ENCODE results near the gene IL3. TPM values are rescaled to one million over a fixed set of nuclear protein-coding genes. Genes with fewer than 3 reads are reported as not detected.

IL3 gene
- total RNA-seq, 2 donors from 2014 or later: 9.7 TPM; not detected in 1

DNA sequence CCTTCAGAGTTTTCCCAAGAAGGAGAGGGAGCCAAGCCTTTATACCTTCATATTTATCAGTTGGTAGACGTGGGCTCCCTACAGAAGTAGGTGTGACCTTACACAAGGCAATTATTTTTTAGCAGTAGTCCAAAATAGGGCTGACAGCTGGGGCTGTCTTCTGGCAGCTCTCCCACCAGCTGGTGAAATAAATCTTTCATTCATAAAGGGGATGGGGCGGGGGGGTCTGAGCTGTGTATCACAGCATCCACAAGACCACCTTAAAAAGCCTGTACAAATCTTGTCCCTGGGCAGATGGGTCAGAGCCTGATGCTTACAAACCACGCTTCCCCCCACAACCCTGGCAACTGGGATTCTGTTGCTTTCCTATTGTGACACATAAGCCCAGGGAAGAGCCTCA is 32.8 kb downstream of the IL3 start:
- ATAC-seq (no peak), DNase-seq (ENCODE audit: low spot score in 2 of 2) (no peak)
- H3K27ac Mint-ChIP-seq: no peak overlapping the region
- peaks cover 4 to 26% of the 10 kb centered on the region in 2 donors for H3K36me3 Mint-ChIP-seq
- peaks cover 3 to 28% of the 10 kb centered on the region in 2 donors for H3K9me3 Mint-ChIP-seq

DNA sequence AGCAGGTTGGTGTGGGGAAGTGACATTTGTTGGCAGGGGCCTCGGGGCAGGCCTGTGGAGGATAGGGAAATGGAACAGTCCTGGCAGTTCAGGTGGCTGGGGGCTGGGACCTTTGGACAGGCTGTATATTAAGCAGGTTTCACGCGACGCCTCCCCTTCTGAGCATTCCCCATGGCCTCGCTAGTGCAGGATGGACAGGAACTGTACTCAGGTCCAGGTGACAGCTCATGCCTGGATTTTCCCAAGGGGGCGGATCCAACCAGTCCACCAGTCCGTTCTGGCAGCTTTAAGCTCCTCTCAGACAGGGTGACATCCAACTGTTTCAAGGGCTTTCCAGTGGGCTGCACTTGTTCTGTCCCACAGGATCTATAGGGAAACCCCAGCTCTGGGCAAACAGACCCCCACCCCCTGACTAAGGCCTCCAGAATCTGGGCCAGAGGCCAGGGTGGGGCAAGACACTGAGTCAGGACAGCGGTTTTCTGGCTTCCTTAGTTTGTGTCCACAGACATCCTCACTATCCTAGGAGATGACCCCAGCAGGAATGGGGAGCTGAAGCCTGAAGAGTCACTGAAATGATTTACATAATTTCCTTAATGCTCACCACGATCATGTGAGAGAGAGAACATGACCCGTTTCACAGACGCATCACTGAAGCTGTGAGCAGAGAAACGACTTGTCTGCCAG is 34.1 kb downstream of the IL3 start:
- Mint-ChIP-seq H3K27ac (no peak overlapping the region), H3K9me3 (peaks cover 3 to 19% of the 10 kb centered on the region in 2 donors), H3K36me3 (peaks cover 4 to 15% of the 10 kb centered on the region in 2 donors)
- DNase-seq (ENCODE audit: low spot score in 2 of 2): peak in 1 of 2 donors; percentile 55
- peak in 1 of 2 donors; percentile 2 for ATAC-seq

DNA sequence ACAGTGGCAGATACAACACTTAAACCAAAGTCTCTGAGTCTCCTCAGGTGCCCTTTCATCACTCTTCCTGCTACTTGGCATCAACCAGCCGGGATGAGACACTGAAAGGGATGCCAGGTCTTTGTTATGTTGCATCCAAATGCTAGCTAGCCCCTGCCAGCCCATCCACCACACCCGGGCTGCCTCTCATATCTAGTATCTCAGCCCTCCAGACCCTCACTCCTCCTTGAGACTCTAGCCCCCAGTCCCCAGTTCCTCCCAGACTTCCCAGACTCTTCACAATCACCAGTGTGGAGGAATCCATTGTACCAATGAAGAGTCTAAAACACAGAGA is 34.6 kb downstream of the IL3 start:
- H3K27ac Mint-ChIP-seq: no peak overlapping the region
- no peak for DNase-seq (ENCODE audit: low spot score in 2 of 2)
- ATAC-seq: no peak
- H3K9me3 Mint-ChIP-seq: peaks cover under 1 to 14% of the 10 kb centered on the region in 2 donors
- H3K36me3 Mint-ChIP-seq: peaks cover 4 to 12% of the 10 kb centered on the region in 2 donors

DNA sequence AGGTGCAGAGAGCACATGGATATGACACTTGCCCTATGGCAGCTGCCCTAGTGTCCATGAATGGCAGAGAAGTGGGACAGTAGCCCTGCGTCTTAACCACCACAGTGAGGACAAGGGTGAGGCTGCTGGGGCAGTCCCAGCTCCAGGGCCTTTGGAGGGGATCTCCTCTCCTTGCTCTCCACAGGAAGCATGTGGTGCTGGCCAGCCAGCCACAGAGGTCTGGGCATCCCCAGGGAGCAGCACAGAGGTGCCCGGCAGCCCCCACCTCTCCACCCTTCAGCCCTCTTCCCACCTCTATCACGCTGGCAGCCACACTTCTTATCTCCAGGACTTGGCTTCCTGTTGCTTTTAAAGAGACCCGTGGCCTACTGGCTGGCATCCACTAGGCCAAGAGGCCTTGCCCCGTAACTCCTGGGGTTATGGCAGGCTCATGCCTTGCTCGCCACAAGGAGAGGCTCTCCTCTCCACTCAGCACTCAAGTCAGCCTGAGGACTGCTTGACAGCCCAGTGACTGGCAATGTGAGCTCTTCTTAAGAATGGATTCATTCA is 35.0 kb downstream of the IL3 start:
- ATAC-seq (peak in 1 of 2 donors; percentile 36), DNase-seq (ENCODE audit: low spot score in 2 of 2) (peak in 1 of 2 donors; percentile 79)
- Mint-ChIP-seq H3K36me3 (peaks cover 4 to 10% of the 10 kb centered on the region in 2 donors), H3K9me3 (peaks cover 0 to 13% of the 10 kb centered on the region in 2 donors), H3K27ac (no peak overlapping the region)

DNA sequence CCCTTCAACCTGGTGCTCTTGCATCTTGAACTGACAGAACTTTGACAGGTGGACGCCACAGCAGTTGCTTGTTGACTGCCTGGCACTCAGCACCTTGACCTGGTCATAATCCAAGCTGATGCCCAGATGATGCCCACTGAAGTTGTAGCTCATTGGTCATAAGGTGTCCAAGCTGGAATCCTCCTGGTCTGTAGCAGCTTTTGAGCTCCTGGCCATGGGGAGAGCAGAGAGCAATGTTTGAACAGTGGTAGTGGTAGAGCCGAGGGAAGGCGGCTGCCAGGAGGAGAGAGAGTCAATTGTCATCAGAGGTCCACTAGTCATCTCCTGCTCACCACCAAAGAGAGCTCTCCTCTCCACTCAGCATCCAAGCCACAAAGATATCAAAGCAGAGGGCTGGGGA is 36.4 kb downstream of the IL3 start:
- ATAC-seq: no peak

DNA sequence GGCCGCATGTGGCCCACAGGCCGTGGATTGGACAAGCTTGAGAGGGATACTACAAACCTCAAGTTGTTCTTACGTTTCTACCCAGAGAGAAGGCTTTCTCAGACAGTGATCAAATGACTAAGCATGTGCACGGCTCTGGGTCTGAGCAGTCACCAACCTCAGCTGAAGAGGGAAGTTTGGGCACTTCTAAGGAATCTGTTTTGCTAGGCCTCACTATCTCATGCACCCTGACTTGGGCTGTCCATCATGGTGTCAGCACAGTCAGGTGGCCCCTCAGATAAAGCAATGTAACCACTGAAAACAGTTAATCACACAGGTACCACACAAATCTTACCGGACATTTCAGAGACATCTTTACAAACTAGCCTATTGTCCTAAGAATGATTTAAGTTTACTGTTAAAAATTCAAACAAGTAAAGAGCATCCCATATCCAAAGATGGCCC is 37.7 kb downstream of the IL3 start:
- Mint-ChIP-seq H3K9me3 (peaks cover 0 to 4% of the 10 kb centered on the region in 2 donors), H3K36me3 (peaks cover 4 to 10% of the 10 kb centered on the region in 2 donors), H3K27ac (peak overlapping the region in 1 of 2 donors; percentile 45)
- DNase-seq (ENCODE audit: low spot score in 2 of 2): peak in 1 of 2 donors; percentile 55
- peak; percentile 18 to 31 for ATAC-seq

More for the DNA sequence above, 36.4 kb downstream of the IL3 start:
- peaks cover 0 to 8% of the 10 kb centered on the region in 2 donors for H3K9me3 Mint-ChIP-seq
- no peak for DNase-seq (ENCODE audit: low spot score in 2 of 2)
- H3K27ac Mint-ChIP-seq: peak overlapping the region in 1 of 2 donors; percentile 67
- H3K36me3 Mint-ChIP-seq: peaks cover 4 to 10% of the 10 kb centered on the region in 2 donors

DNA sequence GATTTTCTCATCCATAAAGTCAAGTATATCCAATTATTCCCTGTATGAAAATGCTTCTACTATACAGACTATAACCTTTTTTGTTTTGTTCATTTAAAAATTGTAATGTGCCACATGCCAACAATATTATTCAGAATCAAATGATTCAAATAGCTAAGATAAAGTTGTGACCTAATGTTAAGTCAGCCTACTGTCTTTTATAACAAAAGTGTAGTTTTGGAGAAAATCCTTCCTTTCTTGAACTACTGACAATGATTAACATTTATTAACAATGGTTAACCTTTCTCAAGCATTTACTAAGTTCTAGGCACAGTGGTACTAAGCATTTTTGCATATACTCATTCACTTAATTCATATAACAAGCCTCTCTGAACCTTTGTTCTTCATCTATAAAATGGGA is 38.2 kb downstream of the IL3 start:
- Mint-ChIP-seq H3K9me3 (peaks cover 0 to 4% of the 10 kb centered on the region in 2 donors), H3K27ac (peak overlapping the region; percentile 90 to 97), H3K36me3 (peaks cover 4 to 10% of the 10 kb centered on the region in 2 donors)
- no peak for ATAC-seq
- DNase-seq (ENCODE audit: low spot score in 2 of 2): no peak

DNA sequence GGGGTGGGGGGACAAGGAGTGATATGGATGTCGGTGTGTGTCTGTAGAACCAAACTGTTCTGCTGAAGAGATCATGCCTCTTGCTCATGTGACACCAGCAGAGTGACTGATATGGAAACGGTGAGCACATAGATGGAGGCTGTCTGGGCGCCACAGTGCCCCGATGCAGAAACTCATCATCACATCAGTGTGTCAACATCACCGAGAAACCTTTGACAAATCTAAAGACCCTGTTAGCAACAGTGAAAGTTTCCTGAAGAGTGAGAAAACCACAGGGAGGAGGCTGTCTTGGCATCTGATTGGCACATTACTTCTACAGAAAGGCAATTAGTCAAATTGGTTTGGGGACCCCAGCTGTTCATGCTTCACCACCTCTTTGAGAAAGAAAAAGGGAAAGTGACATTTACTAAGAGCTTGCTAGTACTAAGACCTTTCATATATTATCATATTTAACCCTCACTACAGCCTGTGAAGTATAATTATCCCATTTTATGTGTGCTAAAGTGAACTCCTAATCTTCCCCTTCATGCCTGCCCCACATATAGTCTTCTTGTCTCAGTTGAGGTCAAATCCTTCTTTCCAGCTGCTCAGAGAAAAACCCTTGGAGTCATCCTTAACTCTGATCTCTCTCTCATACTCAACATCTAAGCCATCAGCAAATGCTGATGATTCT is 38.8 kb downstream of the IL3 start:
- peaks cover 0 to 4% of the 10 kb centered on the region in 2 donors for H3K9me3 Mint-ChIP-seq
- peaks cover 4 to 10% of the 10 kb centered on the region in 2 donors for H3K36me3 Mint-ChIP-seq
- peak; percentile 67 to 82 for DNase-seq (ENCODE audit: low spot score in 2 of 2)
- H3K27ac Mint-ChIP-seq: peak overlapping the region; percentile 90 to 97
- ATAC-seq: peak; percentile 69 to 83

DNA sequence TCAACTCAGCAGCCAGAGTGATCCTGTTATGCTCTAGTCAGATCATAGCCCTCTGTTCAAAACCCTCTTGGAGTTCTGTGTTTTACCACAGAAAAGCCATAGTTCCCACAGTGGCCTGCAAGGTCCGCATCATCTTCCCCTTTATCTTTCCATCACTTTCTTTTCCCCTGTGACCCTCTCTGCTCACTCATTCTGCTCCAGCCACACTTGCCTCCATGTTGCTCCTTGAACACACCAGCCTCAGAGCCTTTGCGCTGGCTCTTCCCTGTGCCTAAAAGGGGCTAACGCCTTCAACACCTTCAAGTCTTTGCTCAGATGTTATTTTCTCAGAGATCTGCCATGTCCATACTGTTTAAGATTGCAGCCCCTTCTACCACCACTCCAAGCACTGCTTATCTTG is 39.5 kb downstream of the IL3 start:
- peak overlapping the region; percentile 90 to 97 for H3K27ac Mint-ChIP-seq
- peak in 1 of 2 donors; percentile 60 for DNase-seq (ENCODE audit: low spot score in 2 of 2)
- peak in 1 of 2 donors; percentile 3 for ATAC-seq
- peaks cover 0 to 4% of the 10 kb centered on the region in 2 donors for H3K9me3 Mint-ChIP-seq
- peaks cover 4 to 10% of the 10 kb centered on the region in 2 donors for H3K36me3 Mint-ChIP-seq

DNA sequence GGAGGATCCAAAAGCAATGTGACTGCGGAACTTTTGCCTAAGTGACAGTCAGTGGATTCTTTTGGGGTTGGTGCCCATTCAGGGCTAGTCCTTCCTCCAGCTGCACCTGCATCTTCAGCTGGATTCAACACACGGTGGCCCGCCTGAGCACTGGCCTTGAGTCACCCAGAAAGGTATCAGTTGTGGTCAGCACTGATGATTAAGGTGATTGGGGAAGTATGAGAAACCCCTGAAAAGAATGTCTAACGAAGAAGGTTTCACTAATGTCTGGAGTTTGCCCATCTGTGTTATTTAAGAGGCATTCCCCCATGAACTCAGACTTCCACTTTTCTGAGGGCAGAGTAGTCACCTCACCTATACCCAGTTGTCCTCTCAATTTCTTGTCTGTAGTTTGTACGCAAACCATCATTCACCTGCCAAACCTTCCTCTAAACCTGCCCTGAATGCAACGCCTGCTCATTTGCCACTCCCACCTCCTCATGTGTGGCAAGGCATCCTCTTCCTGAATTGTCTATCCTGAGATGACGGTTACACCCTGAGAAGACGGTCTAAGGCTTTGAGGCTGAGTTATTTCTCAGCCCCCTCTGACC is 40.3 kb downstream of the IL3 start:
- Mint-ChIP-seq H3K27ac (peak overlapping the region; percentile 32 to 90), H3K36me3 (peaks cover 2 to 14% of the 10 kb centered on the region in 2 donors), H3K9me3 (peaks cover 0 to 4% of the 10 kb centered on the region in 2 donors)
- ATAC-seq: peak; percentile 37 to 45
- peak in 1 of 2 donors; percentile 73 for DNase-seq (ENCODE audit: low spot score in 2 of 2)

DNA sequence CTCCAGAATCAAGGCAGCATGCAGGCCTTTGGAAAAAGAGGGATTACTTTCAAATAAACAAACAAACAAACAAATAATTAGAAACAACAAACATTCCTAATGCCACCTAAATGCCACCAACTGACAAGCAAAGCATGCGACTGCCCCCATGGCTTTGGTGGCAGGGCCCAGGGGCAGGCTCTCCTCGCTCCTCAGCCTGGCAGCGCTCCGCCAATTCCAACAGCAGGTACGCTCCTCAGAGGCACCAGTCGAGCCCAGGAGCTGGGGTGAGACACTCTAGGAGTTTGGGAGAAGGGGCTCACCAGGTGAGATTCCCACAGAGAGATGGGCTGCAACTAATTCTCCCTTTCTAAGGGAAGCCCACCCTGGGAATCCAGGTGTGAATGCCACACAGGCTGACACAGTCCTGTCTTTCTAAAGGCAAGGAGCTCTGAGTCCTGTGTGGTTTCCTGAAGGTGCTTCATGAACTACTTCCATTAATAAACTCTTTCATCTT is 41.0 kb downstream of the IL3 start:
- no peak for DNase-seq (ENCODE audit: low spot score in 2 of 2)
- Mint-ChIP-seq H3K27ac (peak overlapping the region; percentile 32 to 90), H3K36me3 (peaks cover 0 to 12% of the 10 kb centered on the region in 2 donors), H3K9me3 (peaks cover 0 to 4% of the 10 kb centered on the region in 2 donors)
- ATAC-seq: no peak

DNA sequence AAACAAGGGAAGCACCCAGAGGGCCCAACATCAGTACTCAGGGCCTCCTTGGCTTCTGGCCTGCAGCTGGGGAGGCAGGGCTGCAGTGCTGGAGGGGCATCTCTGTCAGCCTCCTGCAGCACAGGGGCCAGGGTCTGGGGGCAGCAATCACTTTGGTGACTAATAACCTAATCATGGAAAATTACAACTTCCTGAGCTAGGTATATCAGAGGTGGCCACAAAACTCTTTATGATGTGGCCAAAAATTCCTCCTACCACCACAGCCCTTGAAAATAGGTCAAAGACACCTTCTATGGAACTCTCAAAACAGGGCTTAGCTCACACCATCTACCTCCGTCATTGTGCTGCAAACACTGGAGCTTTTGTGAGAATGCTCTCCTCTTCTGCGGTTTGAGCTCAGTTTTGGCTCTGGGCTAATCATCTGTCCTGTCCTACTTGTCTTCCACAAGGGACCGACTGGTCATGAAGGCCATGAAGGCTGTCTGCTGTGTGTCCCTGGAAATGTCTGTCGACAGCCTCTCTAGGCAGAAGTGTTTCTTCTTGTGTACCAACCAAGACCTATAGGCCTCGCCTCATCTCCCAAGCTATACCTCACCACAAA is 41.7 kb downstream of the IL3 start:
- H3K9me3 Mint-ChIP-seq: no peaks in the 10 kb centered on the region
- peak in 1 of 2 donors; percentile 55 for DNase-seq (ENCODE audit: low spot score in 2 of 2)
- peak overlapping the region; percentile 26 to 90 for H3K27ac Mint-ChIP-seq
- ATAC-seq: peak; percentile 4 to 11
- peaks cover 0 to 6% of the 10 kb centered on the region in 2 donors for H3K36me3 Mint-ChIP-seq

DNA sequence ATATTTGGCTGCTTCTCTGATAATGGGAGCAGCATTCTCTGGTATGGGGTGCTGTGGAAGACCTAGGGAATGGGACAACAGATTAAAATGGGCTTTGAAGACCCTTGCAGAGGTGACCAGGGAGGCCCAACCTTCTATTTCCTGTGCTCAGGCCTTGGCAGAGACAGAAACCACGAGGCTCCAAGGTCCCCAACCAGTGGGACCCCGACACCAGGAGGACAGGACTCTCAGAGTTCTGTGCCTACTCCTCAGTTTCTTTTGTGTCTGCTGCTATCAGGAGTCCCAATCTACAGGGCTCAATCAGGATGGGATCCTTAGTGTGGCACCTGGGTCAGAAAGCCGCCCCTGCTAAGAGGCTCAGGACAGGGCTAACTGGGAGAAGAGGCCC is 42.5 kb downstream of the IL3 start:
- peak overlapping the region; percentile 26 to 90 for H3K27ac Mint-ChIP-seq
- ATAC-seq: no peak
- peaks cover 0 to 5% of the 10 kb centered on the region in 2 donors for H3K36me3 Mint-ChIP-seq
- no peak for DNase-seq (ENCODE audit: low spot score in 2 of 2)
- no peaks in the 10 kb centered on the region for H3K9me3 Mint-ChIP-seq

DNA sequence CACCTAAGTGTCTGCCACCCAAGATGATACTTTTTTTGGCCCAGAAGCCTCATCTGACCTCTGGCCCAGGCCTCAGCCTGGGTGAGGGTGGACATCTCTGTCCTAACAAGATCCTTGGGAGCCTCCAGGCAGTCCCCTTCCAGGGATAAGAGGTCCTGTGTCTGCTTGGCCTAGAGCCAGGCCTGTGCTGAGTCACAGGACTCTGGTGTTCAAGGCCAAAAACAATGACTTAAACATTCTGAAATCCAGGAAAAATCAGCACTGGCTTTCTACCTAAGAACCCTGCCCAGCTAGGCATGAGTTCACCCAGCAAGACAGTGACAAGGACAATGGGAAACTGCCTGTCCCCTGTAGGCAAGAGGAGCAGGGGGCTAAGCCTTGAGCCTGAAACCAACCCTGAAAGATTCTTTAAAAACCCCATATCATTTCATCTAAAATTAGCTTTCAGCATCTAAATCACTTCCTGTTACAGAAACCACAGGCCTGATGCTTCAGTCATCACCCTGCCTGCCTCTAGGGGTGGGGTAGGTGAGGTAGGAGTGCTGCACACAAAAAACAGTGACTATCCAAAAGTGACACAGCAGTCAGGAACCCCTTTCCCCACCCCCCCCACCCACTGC is 43.0 kb downstream of the IL3 start:
- H3K9me3 Mint-ChIP-seq: no peaks in the 10 kb centered on the region
- DNase-seq (ENCODE audit: low spot score in 2 of 2) (peak; percentile 62 to 72), ATAC-seq (peak; percentile 40 to 48)
- H3K36me3 Mint-ChIP-seq: peaks cover 0 to 5% of the 10 kb centered on the region in 2 donors
- H3K27ac Mint-ChIP-seq: peak overlapping the region; percentile 26 to 90

DNA sequence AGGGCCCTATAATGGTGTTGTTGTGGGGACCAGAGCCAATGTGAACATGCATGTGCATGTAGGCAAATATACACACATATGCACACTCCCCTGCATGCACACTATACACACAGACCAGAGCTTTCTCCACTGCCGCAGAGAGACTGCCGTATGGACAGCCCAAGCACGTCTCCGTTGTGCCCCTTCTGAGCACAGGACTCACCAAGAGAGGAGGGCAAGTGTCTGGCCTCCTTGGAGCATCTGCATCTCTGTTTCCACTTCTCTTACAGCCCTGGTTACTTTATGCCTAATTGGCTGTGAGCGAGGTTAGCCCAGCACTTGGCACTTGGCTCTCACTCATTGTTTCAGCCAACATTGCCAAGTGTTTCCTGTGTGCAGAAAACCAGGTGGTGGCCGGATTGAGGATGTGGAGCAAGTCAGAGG is 43.5 kb downstream of the IL3 start:
- no peaks in the 10 kb centered on the region for H3K9me3 Mint-ChIP-seq
- peaks cover 0 to 5% of the 10 kb centered on the region in 2 donors for H3K36me3 Mint-ChIP-seq
- ATAC-seq (peak in 1 of 2 donors; percentile 14), DNase-seq (ENCODE audit: low spot score in 2 of 2) (peak in 1 of 2 donors; percentile 55)
- peak overlapping the region; percentile 67 to 90 for H3K27ac Mint-ChIP-seq

DNA sequence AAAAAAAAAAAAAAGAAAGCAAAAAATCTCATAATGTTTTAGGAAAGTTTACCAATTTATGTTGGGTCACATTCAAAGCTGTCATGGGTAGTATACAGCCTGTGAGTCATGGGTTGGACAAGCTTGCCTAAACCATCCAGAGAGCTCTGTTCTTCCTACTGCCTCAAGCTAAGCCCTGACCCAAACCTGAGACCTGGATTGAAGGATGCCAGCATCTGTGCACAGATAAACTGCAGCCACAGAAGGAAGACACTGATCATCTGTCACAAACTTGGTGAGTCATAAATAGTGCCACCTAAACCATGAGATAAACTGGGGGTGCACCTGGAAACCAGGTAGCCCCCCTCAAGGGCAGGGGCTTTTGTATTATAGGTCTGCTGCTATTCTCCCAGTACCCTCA is 44.1 kb downstream of the IL3 start:
- Mint-ChIP-seq H3K36me3 (peaks cover 0 to 5% of the 10 kb centered on the region in 2 donors), H3K9me3 (no peaks in the 10 kb centered on the region), H3K27ac (peak overlapping the region; percentile 36 to 90)
- DNase-seq (ENCODE audit: low spot score in 2 of 2): no peak
- ATAC-seq: no peak

Data from activated naive CD4-positive, alpha-beta T cell treated with anti-CD3 and anti-CD28 coated beads, Interleukin-2, amount 50 U/mL, for 72 hours (primary cell).